PC-9 (cell line): Measurements from ENCODE around the gene PIWIL4. TPM values are rescaled to one million over a fixed set of nuclear protein-coding genes. Genes with fewer than 3 reads are reported as not detected.
"Not testable (repeated sequence)": the region's sequence is repeated elsewhere in the genome, so short reads cannot be mapped to it uniquely, and the experiment has no call there.

ENCODE experiments used
- BruUV-seq: library from RNA; stranded (reverse); fragments of 400-500 nt; replicated peaks from 2 replicates; lab custom pipeline; 2021; lab: Mats Ljungman, UMichigan
- CTCF ChIA-PET: fragments of 300-600 bp; sonication (Branson Sonifier 250); formaldehyde crosslinking; loops from one replicate; lab custom pipeline; 2022; ENCODE audit warnings: antibody characterized with exemption; lab: Charles Lee
- POLR2A ChIA-PET: fragments of 300-600 bp; sonication (Branson Sonifier 250); formaldehyde crosslinking; loops from one replicate; lab custom pipeline; 2022; ENCODE audit warnings: antibody characterized with exemption; ENCODE audit not compliant: unreplicated experiment; lab: Charles Lee
- DNase-seq, 2 experiments: peaks; one replicate each; pipeline versions ENCODE4 v3.0.0 to v3.0.0-alpha.2; 2015 to 2022; ENCODE audit warnings: mixed read lengths in 1 of 2
- H2AFZ ChIP-seq: fragments of 200-600 bp; sonication (generic); 2 replicates; pipeline ENCODE4 v1.8.1; 2017; ENCODE audit warnings: antibody characterized with exemption
- H3F3A ChIP-seq: fragments of 200-600 bp; sonication (generic); 2 replicates; pipeline ENCODE4 v1.8.1; 2017; ENCODE audit warnings: antibody characterized with exemption, mild to moderate bottlenecking, low read depth; ENCODE audit not compliant: insufficient read depth
- H3K27ac ChIP-seq: fragments of 200-600 bp; sonication (generic); 2 replicates; pipeline ENCODE4 v1.6.1; 2016; ENCODE audit warnings: mixed run types
- H3K27me3 ChIP-seq: fragments of 200-600 bp; sonication (generic); 2 replicates; pipeline ENCODE4 v1.6.1; 2016; ENCODE audit warnings: low read depth, mixed run types; ENCODE audit not compliant: insufficient read depth
- H3K36me3 ChIP-seq: fragments of 200-600 bp; sonication (generic); 2 replicates; pipeline ENCODE4 v1.6.1; 2016; ENCODE audit warnings: low read depth, mixed run types
- H3K4me1 ChIP-seq: fragments of 200-600 bp; sonication (generic); replicated peaks from 2 replicates; pipeline ENCODE4 v1.6.1; 2016; ENCODE audit warnings: mixed run types; ENCODE audit not compliant: insufficient read depth
- H3K4me2 ChIP-seq: fragments of 200-600 bp; sonication (generic); 2 replicates; pipeline ENCODE4 v1.6.1; 2017; ENCODE audit warnings: mixed run types
- H3K4me3 ChIP-seq: fragments of 200-600 bp; sonication (generic); 2 replicates; pipeline ENCODE4 v1.6.1; 2016; ENCODE audit warnings: mixed run types
- H3K79me2 ChIP-seq: fragments of 200-600 bp; sonication (generic); 2 replicates; pipeline ENCODE4 v1.6.1; 2017; ENCODE audit warnings: low read depth, mixed run types
- H3K9me2 ChIP-seq: fragments of 200-600 bp; sonication (generic); 2 replicates; pipeline ENCODE4 v1.8.1; 2017; ENCODE audit warnings: mild to moderate bottlenecking; ENCODE audit not compliant: insufficient read depth
- H3K9me3 ChIP-seq: fragments of 200-600 bp; sonication (generic); 2 replicates; pipeline ENCODE4 v1.8.1; 2016; ENCODE audit warnings: low read depth; ENCODE audit not compliant: insufficient read depth
- H4K20me1 ChIP-seq: fragments of 200-600 bp; sonication (generic); 2 replicates; pipeline ENCODE4 v1.8.1; 2017; ENCODE audit not compliant: insufficient read depth
- CTCF ChIP-seq: fragments of 200-600 bp; sonication (generic); conservative IDR thresholded peaks from 2 replicates; pipeline ENCODE4 v1.6.1; 2017; ENCODE audit warnings: mixed run types, antibody characterized with exemption, mild to moderate bottlenecking, moderate library complexity
- EZH2 ChIP-seq: fragments of 200-600 bp; sonication (generic); IDR thresholded peaks from 2 replicates; pipeline ENCODE4 v1.8.0; 2017; ENCODE audit warnings: antibody characterized with exemption, low read depth
- intact Hi-C: fragments of 100-400 bp; cut with micrococcal nuclease; formaldehyde crosslinking; loops from one replicate; pipeline ENCODE4 v1.10.0; 2022; ENCODE audit not compliant: unreplicated experiment
- total RNA-seq: library from RNA; stranded (reverse); gene quantifications from 2 replicates; pipeline ENCODE4 v1.2.3, GENCODE V29; 2021

Gene PIWIL4
- total RNA-seq, 1 experiment from 2014 or later, result 0.26 TPM

GRCh38 chr11:94553938-94554337 lies 13.2 kb upstream of the PIWIL4 start:
- H3K79me2 ChIP-seq, result 0 out of 2 replicates have a peak, but pooled peaks cover under 1% of the 10 kb centered on the region
- intact Hi-C loops, result no loop called here
- no peaks in the 10 kb centered on the region; the same call in 1 of the 2 replicates for H4K20me1 ChIP-seq
- no peaks in the 10 kb centered on the region; the same call in 1 of the 2 replicates for H3F3A ChIP-seq
- H3K4me2 ChIP-seq, result no peak overlapping the region
- TF ChIP-seq CTCF, result no peak
- TF ChIP-seq EZH2, result no peak
- DNase-seq, result peak; percentile 22 to 73
- H3K4me1 ChIP-seq, result no peaks in the 10 kb centered on the region
- no peak overlapping the region for H3K4me3 ChIP-seq
- no peaks in the 10 kb centered on the region; the same call in 1 of the 2 replicates for H3K9me2 ChIP-seq
- H3K27me3 ChIP-seq, result no peaks in the 10 kb centered on the region
- H2AFZ ChIP-seq, result no peak overlapping the region
- no peak overlapping the region for H3K27ac ChIP-seq
- H3K36me3 ChIP-seq, result no peaks in the 10 kb centered on the region
- ChIA-PET CTCF (no interaction called here), POLR2A (no interaction called here)
- no peaks in the 10 kb centered on the region for H3K9me3 ChIP-seq
- no TSS peak for BruUV-seq

- DNase-seq, H4K20me1 ChIP-seq, H3K36me3 ChIP-seq, BruUV-seq, H3K79me2 ChIP-seq, H3K27me3 ChIP-seq, H3K4me3 ChIP-seq, H3K4me1 ChIP-seq, H2AFZ ChIP-seq, POLR2A ChIA-PET, CTCF ChIA-PET, H3K27ac ChIP-seq, H3K9me3 ChIP-seq, intact Hi-C loops, H3K4me2 ChIP-seq, H3F3A ChIP-seq, H3K9me2 ChIP-seq: not testable (repeated sequence)
Measured at GRCh38 chr11:94555752-94556329, 11.3 kb upstream of the PIWIL4 start.

- intact Hi-C loops, result no loop called here
- H3K79me2 ChIP-seq, result no peaks in the 10 kb centered on the region
- no peaks in the 10 kb centered on the region for H4K20me1 ChIP-seq
- TF ChIP-seq EZH2 (no peak), CTCF (no peak)
- H3K9me2 ChIP-seq, result no peaks in the 10 kb centered on the region; the same call in 1 of the 2 replicates
- no peak overlapping the region for H3K27ac ChIP-seq
- H3K27me3 ChIP-seq, result no peaks in the 10 kb centered on the region
- no peak overlapping the region for H3K4me2 ChIP-seq
- H3F3A ChIP-seq, result no peaks in the 10 kb centered on the region; the same call in 1 of the 2 replicates
- H3K36me3 ChIP-seq, result no peaks in the 10 kb centered on the region
- no peaks in the 10 kb centered on the region for H3K9me3 ChIP-seq
- no peak overlapping the region for H3K4me3 ChIP-seq
- H3K4me1 ChIP-seq, result no peaks in the 10 kb centered on the region
- CTCF ChIA-PET, result no interaction called here
- no peak overlapping the region for H2AFZ ChIP-seq
- POLR2A ChIA-PET, result no interaction called here
- DNase-seq, result no peak
- no TSS peak for BruUV-seq
Measured at GRCh38 chr11:94557421-94557820, 9.7 kb upstream of the PIWIL4 start.

GRCh38 chr11:94557992-94558391 lies 9.2 kb upstream of the PIWIL4 start:
- DNase-seq, result no peak
- TF ChIP-seq EZH2 (no peak), CTCF (no peak)
- Histone ChIP-seq H3K36me3 (no peaks in the 10 kb centered on the region), H3K79me2 (no peaks in the 10 kb centered on the region), H3K27ac (no peak overlapping the region), H2AFZ (no peak overlapping the region), H3K4me2 (no peak overlapping the region), H3K9me3 (no peaks in the 10 kb centered on the region), H3K4me3 (no peak overlapping the region), H4K20me1 (no peaks in the 10 kb centered on the region), H3K27me3 (no peaks in the 10 kb centered on the region), H3K9me2 (no peaks in the 10 kb centered on the region; the same call in 1 of the 2 replicates), H3F3A (no peaks in the 10 kb centered on the region; the same call in 1 of the 2 replicates), H3K4me1 (0 out of 2 replicates have a peak, but pooled peaks cover under 1% of the 10 kb centered on the region)
- no TSS peak for BruUV-seq
- intact Hi-C loops, result no loop called here
- ChIA-PET CTCF (no interaction called here), POLR2A (no interaction called here)
